MCF 10A (cell line): ENCODE data around the gene SLC25A39. TPM values are rescaled to one million over a fixed set of nuclear protein-coding genes. Genes with fewer than 3 reads are reported as not detected.
A peak's percentile ranks its signal among the peaks of the same experiment; 100 is the strongest.
"Not testable (repeated sequence)": the region's sequence is repeated elsewhere in the genome, so short reads cannot be mapped to it uniquely, and the experiment has no call there.

Experiments used
- BruUV-seq: library from RNA; stranded (reverse); fragments of 400-500 nt; replicated peaks from 2 replicates; lab custom pipeline; 2021; lab: Mats Ljungman, UMichigan
- CTCF ChIA-PET: fragments of 300-600 bp; sonication (Branson Sonifier 250); formaldehyde crosslinking; extraction: SDS; loops from one replicate; lab custom pipeline; 2021; ENCODE audit warnings: antibody characterized with exemption, inconsistent platforms; lab: Yijun Ruan, JAX
- POLR2A ChIA-PET: fragments of 300-600, 350-650 bp; sonication (Branson Sonifier 250); formaldehyde crosslinking; extraction: SDS; loops from one replicate; lab custom pipeline; 2020; ENCODE audit warnings: antibody characterized with exemption, inconsistent platforms; lab: Yijun Ruan, JAX
- DNase-seq: peaks from one replicate; pipeline ENCODE4 v3.0.0-alpha.2; 2018; ENCODE audit not compliant: unreplicated experiment
- H3K27ac Mint-ChIP-seq: one replicate; pipeline ENCODE4 v1.8.0; 2022; ENCODE audit warnings: mild to moderate bottlenecking, low read depth, mixed read lengths; ENCODE audit not compliant: unreplicated experiment
- H3K27me3 Mint-ChIP-seq: one replicate; pipeline ENCODE4 v1.8.0; 2022; ENCODE audit warnings: mixed read lengths; ENCODE audit not compliant: insufficient read depth, unreplicated experiment
- H3K36me3 Mint-ChIP-seq: one replicate; pipeline ENCODE4 v1.8.0; 2022; ENCODE audit warnings: mild to moderate bottlenecking, moderate library complexity, mixed read lengths; ENCODE audit not compliant: insufficient read depth, unreplicated experiment
- H3K4me1 Mint-ChIP-seq: one replicate; pipeline ENCODE4 v1.8.0; 2022; ENCODE audit warnings: mixed read lengths; ENCODE audit not compliant: insufficient read depth, unreplicated experiment
- H3K4me3 Mint-ChIP-seq: one replicate; pipeline ENCODE4 v1.8.0; 2022; ENCODE audit warnings: mild to moderate bottlenecking, moderate library complexity, mixed read lengths; ENCODE audit not compliant: unreplicated experiment
- H3K9me3 Mint-ChIP-seq: one replicate; pipeline ENCODE4 v1.8.0; 2022; ENCODE audit warnings: mixed read lengths; ENCODE audit not compliant: unreplicated experiment
- intact Hi-C: fragments of 100-400 bp; cut with micrococcal nuclease; formaldehyde crosslinking; loops from 2 replicates; pipeline ENCODE4 v1.14.1; 2022
- total RNA-seq: library from RNA; stranded (reverse); gene quantifications from 2 replicates; pipeline ENCODE4 v1.2.3, GENCODE V29; 2022
- TF ChIP-seq, protein P1 (sequence below): fragments of 200-600 bp; IDR thresholded peaks from one replicate; pipeline ENCODE4 v1.8.0; 2022; ENCODE audit warnings: antibody characterized with exemption, mild to moderate bottlenecking; ENCODE audit not compliant: unreplicated experiment

The SLC25A39 gene
- total RNA-seq, 1 experiment from 2014 or later, result 157 TPM

DNA sequence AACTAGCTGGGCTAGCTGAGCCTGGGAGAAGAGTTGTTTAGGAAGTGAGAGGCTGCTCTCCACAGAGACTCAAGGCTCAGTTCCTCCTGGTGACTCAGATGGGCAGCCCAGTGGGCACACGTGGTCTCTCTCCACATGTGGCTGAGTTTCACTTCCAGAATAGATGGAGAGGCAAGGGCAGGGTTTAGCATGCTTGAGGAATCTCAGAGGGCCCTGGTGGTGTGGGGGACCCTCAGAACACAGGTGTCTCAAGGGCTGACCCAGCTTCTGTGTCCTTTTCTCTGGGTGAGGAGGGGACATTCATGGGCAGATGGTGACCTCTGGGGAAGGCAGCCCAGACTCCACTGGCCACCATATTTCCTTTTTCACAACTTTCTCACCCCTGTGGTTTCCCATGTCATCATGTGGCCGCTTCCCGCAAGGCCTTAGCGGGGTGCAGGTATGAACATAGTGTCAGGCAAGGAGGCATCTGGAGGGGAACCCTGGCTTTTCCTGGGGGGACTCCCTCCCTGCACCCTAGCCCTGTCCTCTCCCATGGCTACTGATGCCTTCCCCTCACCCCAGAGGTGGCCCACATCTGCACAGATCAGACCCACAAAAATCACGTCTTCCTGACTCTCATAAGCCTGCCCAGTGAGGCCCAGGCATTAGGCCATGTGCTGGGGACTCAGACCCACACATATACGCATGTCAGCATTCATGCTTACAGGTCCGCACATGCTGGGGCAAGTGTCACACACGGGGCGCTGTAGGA is 23.8 kb upstream of the SLC25A39 start:
- no peaks in the 10 kb centered on the region for H3K9me3 Mint-ChIP-seq

GRCh38 chr17:44347206-44348055 is 22.8 kb upstream of the SLC25A39 start:
- H3K27ac Mint-ChIP-seq, intact Hi-C loops, H3K27me3 Mint-ChIP-seq, H3K9me3 Mint-ChIP-seq, DNase-seq, BruUV-seq, H3K4me3 Mint-ChIP-seq: not testable (repeated sequence)
- CTCF ChIA-PET, result interaction anchor here (0.6 to 1.7 kb wide), 8 partner anchors 9 to 288 kb away, joined by 3 to 6 read pairs (median 3); no protein-coding TSS in a partner anchor
- H3K36me3 Mint-ChIP-seq, result peaks cover 14% of the 10 kb centered on the region
- POLR2A ChIA-PET, result interaction anchor here (1.0 kb wide), 1 partner anchor 12 kb away, joined by 3 read pairs; no protein-coding TSS in a partner anchor
- peaks cover 12% of the 10 kb centered on the region for H3K4me1 Mint-ChIP-seq

More for the DNA sequence above, 23.8 kb upstream of the SLC25A39 start:
- Mint-ChIP-seq H3K4me3 (no peak overlapping the region), H3K27me3 (no peaks in the 10 kb centered on the region), H3K4me1 (peaks cover 12% of the 10 kb centered on the region), H3K27ac (peak overlapping the region; percentile 24), H3K36me3 (peaks cover 20% of the 10 kb centered on the region)
- ChIA-PET POLR2A (interaction anchor here (1.0 kb wide), 1 partner anchor 13 kb away, joined by 3 read pairs; no protein-coding TSS in a partner anchor), CTCF (interaction anchor here (0.7 to 1.7 kb wide), 4 partner anchors 10 to 79 kb away, joined by 3 to 6 read pairs (median 3); no protein-coding TSS in a partner anchor)
- no TSS peak for BruUV-seq
- TF ChIP-seq, protein P1, sequence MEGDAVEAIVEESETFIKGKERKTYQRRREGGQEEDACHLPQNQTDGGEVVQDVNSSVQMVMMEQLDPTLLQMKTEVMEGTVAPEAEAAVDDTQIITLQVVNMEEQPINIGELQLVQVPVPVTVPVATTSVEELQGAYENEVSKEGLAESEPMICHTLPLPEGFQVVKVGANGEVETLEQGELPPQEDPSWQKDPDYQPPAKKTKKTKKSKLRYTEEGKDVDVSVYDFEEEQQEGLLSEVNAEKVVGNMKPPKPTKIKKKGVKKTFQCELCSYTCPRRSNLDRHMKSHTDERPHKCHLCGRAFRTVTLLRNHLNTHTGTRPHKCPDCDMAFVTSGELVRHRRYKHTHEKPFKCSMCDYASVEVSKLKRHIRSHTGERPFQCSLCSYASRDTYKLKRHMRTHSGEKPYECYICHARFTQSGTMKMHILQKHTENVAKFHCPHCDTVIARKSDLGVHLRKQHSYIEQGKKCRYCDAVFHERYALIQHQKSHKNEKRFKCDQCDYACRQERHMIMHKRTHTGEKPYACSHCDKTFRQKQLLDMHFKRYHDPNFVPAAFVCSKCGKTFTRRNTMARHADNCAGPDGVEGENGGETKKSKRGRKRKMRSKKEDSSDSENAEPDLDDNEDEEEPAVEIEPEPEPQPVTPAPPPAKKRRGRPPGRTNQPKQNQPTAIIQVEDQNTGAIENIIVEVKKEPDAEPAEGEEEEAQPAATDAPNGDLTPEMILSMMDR, result no peak
- peak; percentile 61 for DNase-seq
- intact Hi-C loops, result no loop called here

DNA sequence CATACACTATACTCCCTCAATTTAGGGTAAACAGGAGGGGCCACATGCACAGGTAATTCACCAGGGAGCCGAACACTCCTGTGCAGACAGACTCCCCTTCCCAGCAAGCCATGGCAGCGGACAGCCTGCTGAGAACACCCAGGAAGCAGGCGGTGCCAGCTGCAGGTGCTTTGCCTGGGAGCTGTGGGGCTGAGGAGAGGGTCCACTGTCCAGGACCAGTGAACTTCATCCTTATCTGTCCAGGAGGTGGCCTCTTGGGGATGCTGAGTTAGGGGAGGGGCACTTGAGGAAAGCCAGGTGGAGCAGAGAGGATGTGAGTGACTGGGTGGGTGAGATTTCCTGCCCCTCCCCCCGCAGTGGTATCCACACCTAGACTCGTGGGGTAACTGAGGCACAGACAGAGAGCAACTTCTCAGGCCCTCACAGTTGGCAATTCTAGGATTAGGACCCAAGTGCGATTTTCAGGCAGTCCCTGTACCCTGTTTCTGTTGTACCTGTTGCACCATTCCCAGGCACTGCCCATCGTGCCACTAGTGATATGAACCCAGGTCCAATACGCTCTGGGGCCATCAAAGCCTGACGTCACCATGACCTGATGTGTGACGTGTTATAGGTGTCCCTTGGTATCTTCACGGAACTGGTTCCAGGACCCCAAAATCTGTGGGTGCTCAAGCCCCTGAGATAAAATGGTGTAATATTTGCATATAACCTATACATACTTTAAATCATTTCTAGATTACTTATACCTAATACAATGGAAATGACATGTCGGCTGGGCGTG is 21.6 kb upstream of the SLC25A39 start:
- no peak for DNase-seq
- POLR2A ChIA-PET, result interaction anchor here (0.6 to 3.2 kb wide), 10 partner anchors 10 to 1311 kb away, joined by 3 to 40 read pairs (median 6); partner anchors contain the start of genes SLC25A39, TMUB2 and UBTF
- TF ChIP-seq, protein P1, result no peak
- Mint-ChIP-seq H3K4me1 (peaks cover 12% of the 10 kb centered on the region), H3K36me3 (peaks cover 14% of the 10 kb centered on the region), H3K4me3 (peak overlapping the region; percentile 82), H3K27ac (peak overlapping the region; percentile 94), H3K27me3 (no peaks in the 10 kb centered on the region), H3K9me3 (no peaks in the 10 kb centered on the region)
- intact Hi-C loops, result no loop called here
- no TSS peak for BruUV-seq
- CTCF ChIA-PET, result interaction anchor here (0.7 to 3.2 kb wide), 6 partner anchors 12 to 176 kb away, joined by 3 to 20 read pairs (median 4); partner anchors contain the start of gene SLC25A39
